HCT116 (cell line): ENCODE data around the gene HYAL1. TPM values are rescaled to one million over a fixed set of nuclear protein-coding genes. Genes with fewer than 3 reads are reported as not detected.

Source experiments
- ATAC-seq: fragments of 200-7000 bp; cut with Tn5 transposase; 2 replicates; pipeline ENCODE4 v1.9.1; 2020; ENCODE audit warnings: mild to moderate bottlenecking, moderate library complexity
- BruUV-seq: library from RNA; stranded (reverse); fragments of 400-500 nt; replicated peaks from 2 replicates; lab custom pipeline; 2021; lab: Mats Ljungman, UMichigan
- CTCF ChIA-PET: fragments of 300-600 bp; sonication (Branson Sonifier 250); formaldehyde crosslinking; loops from one replicate; lab custom pipeline; 2021; ENCODE audit warnings: antibody characterized with exemption; lab: Charles Lee
- POLR2A ChIA-PET: fragments of 300-600, 350-600 bp; sonication (Branson Sonifier 250); formaldehyde crosslinking; loops from one replicate; lab custom pipeline; 2021; ENCODE audit warnings: antibody characterized with exemption; lab: Charles Lee
- RAD21 ChIA-PET, 2 experiments: fragments of 300-600 bp; sonication (Branson Sonifier 250); formaldehyde crosslinking; loops; one replicate each; lab custom pipeline; 2023; ENCODE audit warnings: low total read pairs in 2 of 2; ENCODE audit not compliant: uncharacterized antibody in 2 of 2, unreplicated experiment in 2 of 2, low non-redundant PET in 1 of 2; lab: Charles Lee
- DNase-seq: peaks from one replicate; pipeline ENCODE4 v3.0.0-alpha.2; 2010; ENCODE audit warnings: low read depth, low spot score
- H2AFZ ChIP-seq: fragments of 200-600 bp; shearing (Covaris generic), sonication (generic); 2 replicates; pipeline ENCODE4 v1.6.1; 2017; ENCODE audit warnings: low read depth, mixed run types, mixed read lengths, antibody characterized with exemption, low read length; ENCODE audit not compliant: poor library complexity, severe bottlenecking
- H3K27ac ChIP-seq: 2 replicates; pipeline ENCODE4 v1.5.1; 2012; ENCODE audit warnings: low read depth, low read length
- H3K27me3 ChIP-seq: fragments of 200-600 bp; sonication (generic); 2 replicates; pipeline ENCODE4 v1.6.1; 2016; ENCODE audit warnings: mixed run types, low read length, mixed read lengths; ENCODE audit not compliant: insufficient read depth
- H3K36me3 ChIP-seq, 2 experiments: fragments of 200-500 bp in 1 of 2; fragments of 200-600 bp in 1 of 2; sonication (Bioruptor generic) in 1 of 2; sonication (generic) in 1 of 2; 2 replicates each; pipeline versions ENCODE4 v1.5.1 to v1.6.1; 2014 to 2016; ENCODE audit warnings: low read length in 2 of 2, inconsistent platforms in 1 of 2, mixed read lengths in 1 of 2, mixed run types in 1 of 2; ENCODE audit not compliant: insufficient read depth in 2 of 2, control insufficient read depth in 1 of 2
- H3K4me1 ChIP-seq, 2 experiments: fragments of 200-600 bp in 1 of 2; sonication (generic) in 1 of 2; 2 replicates each; pipeline versions ENCODE4 v1.5.1 to v1.6.1; 2012 to 2017; ENCODE audit warnings: low read length in 2 of 2, inconsistent platforms in 1 of 2, mild to moderate bottlenecking in 1 of 2, mixed read lengths in 1 of 2, mixed run types in 1 of 2, moderate library complexity in 1 of 2; ENCODE audit not compliant: insufficient read depth in 2 of 2, control insufficient read depth in 1 of 2
- H3K4me2 ChIP-seq: fragments of 200-600 bp; sonication (generic); 2 replicates; pipeline ENCODE4 v1.6.1; 2017; ENCODE audit warnings: mixed run types, low read length, mixed read lengths
- H3K4me3 ChIP-seq, 2 experiments: fragments of 200-600 bp in 1 of 2; sonication (generic) in 1 of 2; replicated peaks in 1 of 2; 2 replicates each; pipeline ENCODE4 v1.5.1; 2011 to 2016; ENCODE audit warnings: low read length in 2 of 2, control low read depth in 1 of 2, low read depth in 1 of 2, mild to moderate bottlenecking in 1 of 2, mixed read lengths in 1 of 2, mixed run types in 1 of 2
- H3K79me2 ChIP-seq: fragments of 200-600 bp; sonication (generic); 2 replicates; pipeline ENCODE4 v1.6.1; 2017; ENCODE audit warnings: mild to moderate bottlenecking, mixed run types, low read length, moderate library complexity, mixed read lengths; ENCODE audit not compliant: insufficient read depth
- H3K9ac ChIP-seq: fragments of 200-600 bp; sonication (generic); 2 replicates; pipeline ENCODE4 v1.6.1; 2016; ENCODE audit warnings: low read length, mixed read lengths
- H3K9me2 ChIP-seq: fragments of 200-600 bp; sonication (generic), shearing (Covaris generic); 2 replicates; pipeline ENCODE4 v1.6.1; 2017; ENCODE audit warnings: mixed run types, mild to moderate bottlenecking, moderate library complexity; ENCODE audit not compliant: insufficient read depth
- H3K9me3 ChIP-seq, 2 experiments: fragments of 200-500 bp in 1 of 2; fragments of 200-600 bp in 1 of 2; sonication (Bioruptor generic) in 1 of 2; sonication (generic) in 1 of 2; 2 replicates each; pipeline ENCODE4 v1.6.1; 2014 to 2017; ENCODE audit warnings: low read length in 2 of 2, mixed read lengths in 2 of 2, inconsistent platforms in 1 of 2, low read depth in 1 of 2, mild to moderate bottlenecking in 1 of 2, mixed run types in 1 of 2, moderate library complexity in 1 of 2; ENCODE audit not compliant: control insufficient read depth in 1 of 2, insufficient read depth in 1 of 2
- H4K20me1 ChIP-seq: fragments of 200-600 bp; sonication (generic), shearing (Covaris generic); 2 replicates; pipeline ENCODE4 v1.6.1; 2017; ENCODE audit warnings: mixed run types, mild to moderate bottlenecking, moderate library complexity; ENCODE audit not compliant: insufficient read depth
- ATF3 ChIP-seq: IDR thresholded peaks from 2 replicates; pipeline ENCODE4 v1.6.1; 2012
- CBX3 ChIP-seq: IDR thresholded peaks from 2 replicates; pipeline ENCODE4 v1.6.1; 2012; ENCODE audit warnings: low read depth
- CEBPB ChIP-seq: IDR thresholded peaks from 2 replicates; pipeline ENCODE4 v1.6.1; 2012; ENCODE audit warnings: low read depth
- EGR1 ChIP-seq: IDR thresholded peaks from 2 replicates; pipeline ENCODE4 v1.6.1; 2012; ENCODE audit warnings: low read depth
- ELF1 ChIP-seq: IDR thresholded peaks from 2 replicates; pipeline ENCODE4 v1.6.1; 2012; ENCODE audit warnings: low read depth, borderline replicate concordance
- EZH2 ChIP-seq: fragments of 200-600 bp; sonication (generic); IDR thresholded peaks from 2 replicates; pipeline ENCODE4 v1.6.1; 2017; ENCODE audit warnings: antibody characterized with exemption, mixed run types
- EZH2phosphoT487 ChIP-seq: fragments of 200-600 bp; IDR thresholded peaks from 2 replicates; pipeline ENCODE4 v1.6.1; 2018; ENCODE audit warnings: antibody characterized with exemption, borderline replicate concordance
- FOSL1 ChIP-seq: IDR thresholded peaks from 2 replicates; pipeline ENCODE4 v1.6.1; 2012; ENCODE audit warnings: low read depth
- JUND ChIP-seq: IDR thresholded peaks from 2 replicates; pipeline ENCODE4 v1.6.1; 2012
- MAX ChIP-seq: IDR thresholded peaks from 2 replicates; pipeline ENCODE4 v1.6.1; 2012
- POLR2A ChIP-seq: IDR thresholded peaks from 2 replicates; pipeline ENCODE4 v1.7.0; 2011; ENCODE audit warnings: borderline replicate concordance; ENCODE audit not compliant: insufficient read depth, insufficient read length; ENCODE audit errors: extremely low read depth
- POLR2AphosphoS5 ChIP-seq: IDR thresholded peaks from 2 replicates; pipeline ENCODE4 v1.6.1; 2011; ENCODE audit warnings: mild to moderate bottlenecking, low read depth, low read length, moderate library complexity
- SIN3A ChIP-seq: IDR thresholded peaks from 2 replicates; pipeline ENCODE4 v1.6.1; 2012; ENCODE audit warnings: low read depth
- SP1 ChIP-seq: IDR thresholded peaks from 2 replicates; pipeline ENCODE4 v1.6.1; 2012; ENCODE audit warnings: low read depth
- SRF ChIP-seq: IDR thresholded peaks from 2 replicates; pipeline ENCODE4 v1.6.1; 2012; ENCODE audit warnings: low read depth
- ZFX ChIP-seq: fragments of 450-650 bp; IDR thresholded peaks from 2 replicates; pipeline ENCODE4 v1.6.1; 2017
- ZNF274 ChIP-seq: fragments of 200-500 bp; sonication (Bioruptor generic); IDR thresholded peaks from 2 replicates; pipeline ENCODE4 v1.6.1; 2014; ENCODE audit warnings: mild to moderate bottlenecking, low read depth, low read length, inconsistent platforms
- intact Hi-C: fragments of 100-400 bp; cut with micrococcal nuclease; formaldehyde crosslinking; loops from 2 replicates; pipeline ENCODE4 v1.10.0; 2022
- total RNA-seq: library from RNA; stranded (reverse); gene quantifications from one replicate; pipeline ENCODE4 v1.2.1, GENCODE V29; 2021; ENCODE audit not compliant: unreplicated experiment
- TF ChIP-seq, protein P1 (sequence below): IDR thresholded peaks from 2 replicates; pipeline ENCODE4 v1.6.1; 2011; ENCODE audit warnings: mild to moderate bottlenecking, low read length, moderate library complexity; ENCODE audit not compliant: insufficient replicate concordance; ENCODE audit errors: extremely low read depth
- TF ChIP-seq, protein P2 (sequence below): IDR thresholded peaks from 2 replicates; pipeline ENCODE4 v1.6.1; 2012; ENCODE audit warnings: low read depth
- TF ChIP-seq, protein P3 (sequence below), 3 experiments: fragments of 200-600 bp in 1 of 3; sonication (generic) in 1 of 3; IDR thresholded peaks in 2 of 3; conservative IDR thresholded peaks in 1 of 3; 2 replicates each; pipeline ENCODE4 v1.5.1; 2012 to 2017; ENCODE audit warnings: low read depth in 2 of 3, low read length in 2 of 3, antibody characterized with exemption in 1 of 3, borderline replicate concordance in 1 of 3, control low read depth in 1 of 3, mild to moderate bottlenecking in 1 of 3, mixed read lengths in 1 of 3, mixed run types in 1 of 3, moderate library complexity in 1 of 3; ENCODE audit not compliant: insufficient read depth in 1 of 3

The HYAL1 gene
- total RNA-seq, 1 experiment from 2014 or later = 6.1 TPM

DNA sequence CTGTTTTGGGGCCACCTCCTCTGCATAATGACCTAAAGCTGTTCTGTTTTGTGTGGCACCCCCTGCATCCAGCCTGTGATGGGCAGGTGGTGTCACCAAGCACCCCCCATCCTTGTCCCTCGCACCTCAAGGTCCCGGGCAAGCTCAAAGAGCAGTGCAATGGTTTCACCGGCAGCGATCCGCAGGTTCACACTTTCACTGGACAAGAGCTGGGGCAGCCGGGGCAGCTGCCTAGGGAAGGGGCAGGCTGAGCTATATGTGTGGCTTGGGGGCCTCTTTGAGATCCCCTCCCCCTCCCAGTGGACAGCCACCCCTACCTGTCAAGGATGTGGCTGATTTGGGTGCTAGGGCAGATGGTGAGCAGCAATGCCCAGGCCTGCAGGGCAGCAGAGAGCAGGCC is 14.2 kb downstream of the HYAL1 start:
- Histone ChIP-seq H3K79me2 (peaks cover 42% of the 10 kb centered on the region), H3K9ac (no peak overlapping the region), H3K27ac (no peak overlapping the region), H3K27me3 (no peaks in the 10 kb centered on the region), H2AFZ (no peak overlapping the region), H3K9me3 (no peaks in the 10 kb centered on the region), H3K36me3 (peaks cover 23 to 45% of the 10 kb centered on the region in 2 experiments), H3K4me2 (no peak overlapping the region), H3K4me3 (no peak overlapping the region), H4K20me1 (no peaks in the 10 kb centered on the region), H3K4me1 (peaks cover 11 to 17% of the 10 kb centered on the region in 2 experiments), H3K9me2 (no peaks in the 10 kb centered on the region)
- POLR2A ChIA-PET = interaction anchor here (1.2 kb wide), 1 partner anchor 56 kb away, joined by 3 read pairs; no protein-coding TSS in a partner anchor
- intact Hi-C loops = no loop called here
- TF ChIP-seq ELF1 (no peak), JUND (no peak), ZNF274 (no peak), ATF3 (no peak), EZH2 (no peak), MAX (no peak), EZH2phosphoT487 (no peak), POLR2A (no peak), SP1 (no peak), CBX3 (no peak), CEBPB (no peak), SRF (no peak), EGR1 (no peak), FOSL1 (no peak), ZFX (no peak), POLR2AphosphoS5 (no peak), SIN3A (no peak)
- TF ChIP-seq, protein P1, sequence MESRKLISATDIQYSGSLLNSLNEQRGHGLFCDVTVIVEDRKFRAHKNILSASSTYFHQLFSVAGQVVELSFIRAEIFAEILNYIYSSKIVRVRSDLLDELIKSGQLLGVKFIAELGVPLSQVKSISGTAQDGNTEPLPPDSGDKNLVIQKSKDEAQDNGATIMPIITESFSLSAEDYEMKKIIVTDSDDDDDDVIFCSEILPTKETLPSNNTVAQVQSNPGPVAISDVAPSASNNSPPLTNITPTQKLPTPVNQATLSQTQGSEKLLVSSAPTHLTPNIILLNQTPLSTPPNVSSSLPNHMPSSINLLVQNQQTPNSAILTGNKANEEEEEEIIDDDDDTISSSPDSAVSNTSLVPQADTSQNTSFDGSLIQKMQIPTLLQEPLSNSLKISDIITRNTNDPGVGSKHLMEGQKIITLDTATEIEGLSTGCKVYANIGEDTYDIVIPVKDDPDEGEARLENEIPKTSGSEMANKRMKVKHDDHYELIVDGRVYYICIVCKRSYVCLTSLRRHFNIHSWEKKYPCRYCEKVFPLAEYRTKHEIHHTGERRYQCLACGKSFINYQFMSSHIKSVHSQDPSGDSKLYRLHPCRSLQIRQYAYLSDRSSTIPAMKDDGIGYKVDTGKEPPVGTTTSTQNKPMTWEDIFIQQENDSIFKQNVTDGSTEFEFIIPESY = no peak
- TF ChIP-seq, protein P2, sequence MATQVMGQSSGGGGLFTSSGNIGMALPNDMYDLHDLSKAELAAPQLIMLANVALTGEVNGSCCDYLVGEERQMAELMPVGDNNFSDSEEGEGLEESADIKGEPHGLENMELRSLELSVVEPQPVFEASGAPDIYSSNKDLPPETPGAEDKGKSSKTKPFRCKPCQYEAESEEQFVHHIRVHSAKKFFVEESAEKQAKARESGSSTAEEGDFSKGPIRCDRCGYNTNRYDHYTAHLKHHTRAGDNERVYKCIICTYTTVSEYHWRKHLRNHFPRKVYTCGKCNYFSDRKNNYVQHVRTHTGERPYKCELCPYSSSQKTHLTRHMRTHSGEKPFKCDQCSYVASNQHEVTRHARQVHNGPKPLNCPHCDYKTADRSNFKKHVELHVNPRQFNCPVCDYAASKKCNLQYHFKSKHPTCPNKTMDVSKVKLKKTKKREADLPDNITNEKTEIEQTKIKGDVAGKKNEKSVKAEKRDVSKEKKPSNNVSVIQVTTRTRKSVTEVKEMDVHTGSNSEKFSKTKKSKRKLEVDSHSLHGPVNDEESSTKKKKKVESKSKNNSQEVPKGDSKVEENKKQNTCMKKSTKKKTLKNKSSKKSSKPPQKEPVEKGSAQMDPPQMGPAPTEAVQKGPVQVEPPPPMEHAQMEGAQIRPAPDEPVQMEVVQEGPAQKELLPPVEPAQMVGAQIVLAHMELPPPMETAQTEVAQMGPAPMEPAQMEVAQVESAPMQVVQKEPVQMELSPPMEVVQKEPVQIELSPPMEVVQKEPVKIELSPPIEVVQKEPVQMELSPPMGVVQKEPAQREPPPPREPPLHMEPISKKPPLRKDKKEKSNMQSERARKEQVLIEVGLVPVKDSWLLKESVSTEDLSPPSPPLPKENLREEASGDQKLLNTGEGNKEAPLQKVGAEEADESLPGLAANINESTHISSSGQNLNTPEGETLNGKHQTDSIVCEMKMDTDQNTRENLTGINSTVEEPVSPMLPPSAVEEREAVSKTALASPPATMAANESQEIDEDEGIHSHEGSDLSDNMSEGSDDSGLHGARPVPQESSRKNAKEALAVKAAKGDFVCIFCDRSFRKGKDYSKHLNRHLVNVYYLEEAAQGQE = no peak
- TF ChIP-seq, protein P3, sequence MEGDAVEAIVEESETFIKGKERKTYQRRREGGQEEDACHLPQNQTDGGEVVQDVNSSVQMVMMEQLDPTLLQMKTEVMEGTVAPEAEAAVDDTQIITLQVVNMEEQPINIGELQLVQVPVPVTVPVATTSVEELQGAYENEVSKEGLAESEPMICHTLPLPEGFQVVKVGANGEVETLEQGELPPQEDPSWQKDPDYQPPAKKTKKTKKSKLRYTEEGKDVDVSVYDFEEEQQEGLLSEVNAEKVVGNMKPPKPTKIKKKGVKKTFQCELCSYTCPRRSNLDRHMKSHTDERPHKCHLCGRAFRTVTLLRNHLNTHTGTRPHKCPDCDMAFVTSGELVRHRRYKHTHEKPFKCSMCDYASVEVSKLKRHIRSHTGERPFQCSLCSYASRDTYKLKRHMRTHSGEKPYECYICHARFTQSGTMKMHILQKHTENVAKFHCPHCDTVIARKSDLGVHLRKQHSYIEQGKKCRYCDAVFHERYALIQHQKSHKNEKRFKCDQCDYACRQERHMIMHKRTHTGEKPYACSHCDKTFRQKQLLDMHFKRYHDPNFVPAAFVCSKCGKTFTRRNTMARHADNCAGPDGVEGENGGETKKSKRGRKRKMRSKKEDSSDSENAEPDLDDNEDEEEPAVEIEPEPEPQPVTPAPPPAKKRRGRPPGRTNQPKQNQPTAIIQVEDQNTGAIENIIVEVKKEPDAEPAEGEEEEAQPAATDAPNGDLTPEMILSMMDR (IDR thresholded peaks at IDR 0.05 in 2 of 3, conservative IDR thresholded peaks at IDR 0.05 in 1 of 3; ENCODE audit: borderline replicate concordance in 1 of 3, insufficient read depth in 1 of 3, low read depth in 2 of 3, low read length in 2 of 3) = no peak
- DNase-seq = no peak
- CTCF ChIA-PET = no interaction called here
- no peak for ATAC-seq
- RAD21 ChIA-PET = interaction anchor here in 1 of 2 experiments (0.6 kb wide), 1 partner anchor 14 kb away, joined by 3 read pairs; no protein-coding TSS in a partner anchor
- BruUV-seq = no TSS peak
